H1 (cell line): ENCODE results near the gene VAT1. TPM values are rescaled to one million over a fixed set of nuclear protein-coding genes. Genes with fewer than 3 reads are reported as not detected.

Experiments used
- CTCF ChIA-PET: fragments of 300-600 bp; sonication (Branson Sonifier 250); formaldehyde crosslinking; loops from one replicate; lab custom pipeline; 2021; ENCODE audit not compliant: partially characterized antibody; lab: Charles Lee
- POLR2A ChIA-PET: fragments of 300-600 bp; sonication (Branson Sonifier 250); formaldehyde crosslinking; loops from one replicate; lab custom pipeline; 2021; ENCODE audit warnings: inconsistent platforms; ENCODE audit not compliant: partially characterized antibody; lab: Charles Lee
- DNase-seq, 2 experiments: peaks; one replicate each; pipeline versions ENCODE4 v3.0.0 to v3.0.0-alpha.2; 2010 to 2022; ENCODE audit warnings: low spot score in 2 of 2, low read depth in 1 of 2, mixed read lengths in 1 of 2
- FAIRE-seq: peaks from 2 replicates; lab custom pipeline; 2011; peaks lifted over from hg19 to GRCh38; lab: Jason Lieb, UNC
- H2AFZ ChIP-seq: 2 replicates; pipeline ENCODE4 v1.8.1; 2012; ENCODE audit warnings: low read length, inconsistent platforms
- H2AK5ac ChIP-seq: 2 replicates; pipeline ENCODE4 v1.6.1; 2013; ENCODE audit warnings: low read depth, low read length
- H2BK120ac ChIP-seq: replicated peaks from 2 replicates; pipeline ENCODE3; 2013; ENCODE audit warnings: low read depth, low read length, inconsistent platforms
- H2BK12ac ChIP-seq: 2 replicates; pipeline ENCODE4 v1.6.1; 2013; ENCODE audit warnings: low read depth, low read length
- H2BK15ac ChIP-seq: 2 replicates; pipeline ENCODE4 v1.6.1; 2013; ENCODE audit warnings: low read length
- H2BK20ac ChIP-seq: 2 replicates; pipeline ENCODE4 v1.6.1; 2013; ENCODE audit warnings: low read length
- H2BK5ac ChIP-seq: 2 replicates; pipeline ENCODE4 v1.6.1; 2013; ENCODE audit warnings: low read depth, low read length
- H3K14ac ChIP-seq: 2 replicates; pipeline ENCODE4 v1.6.1; 2013; ENCODE audit warnings: inconsistent platforms; ENCODE audit not compliant: insufficient read length
- H3K18ac ChIP-seq: 2 replicates; pipeline ENCODE4 v1.6.1; 2013; ENCODE audit warnings: low read length; ENCODE audit errors: extremely low read depth
- H3K23ac ChIP-seq: 2 replicates; pipeline ENCODE4 v1.6.1; 2013; ENCODE audit warnings: inconsistent platforms; ENCODE audit not compliant: insufficient read length
- H3K23me2 ChIP-seq: 2 replicates; pipeline ENCODE4 v1.6.1; 2013; ENCODE audit warnings: low read depth, low read length
- H3K27ac ChIP-seq: 2 replicates; pipeline ENCODE4 v1.6.1; 2011; ENCODE audit warnings: low read depth, low read length, inconsistent platforms
- H3K27me3 ChIP-seq, 4 experiments: replicated peaks in 1 of 4; 1 replicate in 1 of 4; 2 replicates in 3 of 4; pipeline versions ENCODE4 v1.6.1 to v1.8.1; 2011 to 2013; ENCODE audit warnings: low read length in 3 of 4, mild to moderate bottlenecking in 3 of 4, inconsistent platforms in 2 of 4, mixed read lengths in 2 of 4, moderate library complexity in 1 of 4; ENCODE audit not compliant: control insufficient read depth in 3 of 4, insufficient read depth in 3 of 4; ENCODE audit errors: extremely low read depth in 1 of 4
- H3K36me3 ChIP-seq, 4 experiments: 2 replicates each; pipeline versions ENCODE4 v1.6.1 to v1.8.1; 2011 to 2013; ENCODE audit warnings: mild to moderate bottlenecking in 4 of 4, low read length in 3 of 4, moderate library complexity in 2 of 4, control low read depth in 1 of 4, inconsistent platforms in 1 of 4; ENCODE audit not compliant: insufficient read depth in 4 of 4, control insufficient read depth in 2 of 4
- H3K4ac ChIP-seq: replicated peaks from 2 replicates; pipeline ENCODE3; 2013; ENCODE audit warnings: low read length, low read depth, mixed read lengths, inconsistent platforms; ENCODE audit not compliant: insufficient read length
- H3K4me1 ChIP-seq, 4 experiments: replicated peaks in 1 of 4; 1 replicate in 1 of 4; 2 replicates in 3 of 4; pipeline versions ENCODE4 v1.6.1 to v1.8.1; 2011 to 2013; ENCODE audit warnings: low read length in 3 of 4, inconsistent platforms in 2 of 4, mixed read lengths in 1 of 4; ENCODE audit not compliant: insufficient read depth in 4 of 4, control insufficient read depth in 3 of 4
- H3K4me2 ChIP-seq, 2 experiments: 2 replicates each; pipeline versions ENCODE4 v1.6.1 to v1.8.1; 2011 to 2013; ENCODE audit warnings: low read depth in 2 of 2, low read length in 2 of 2, control low read depth in 1 of 2, inconsistent platforms in 1 of 2, mild to moderate bottlenecking in 1 of 2; ENCODE audit not compliant: insufficient read depth in 1 of 2
- H3K4me3 ChIP-seq, 4 experiments: fragments of 200-600, 300-600 bp in 1 of 4; sonication (generic), shearing (Covaris generic), sonication (Bioruptor Twin) in 1 of 4; 2 replicates each; pipeline versions ENCODE4 v1.5.1 to v1.8.1; 2011 to 2016; ENCODE audit warnings: low read length in 4 of 4, low read depth in 3 of 4, control low read depth in 2 of 4, inconsistent platforms in 2 of 4, mild to moderate bottlenecking in 2 of 4, mixed read lengths in 1 of 4, moderate library complexity in 1 of 4; ENCODE audit not compliant: insufficient read depth in 2 of 4; ENCODE audit errors: extremely low read depth in 1 of 4
- H3K56ac ChIP-seq: replicated peaks from 2 replicates; pipeline ENCODE3; 2013; ENCODE audit warnings: low read depth, mild to moderate bottlenecking, mixed read lengths, low read length, inconsistent platforms; ENCODE audit not compliant: insufficient read length
- H3K79me1 ChIP-seq: 2 replicates; pipeline ENCODE4 v1.6.1; 2013; ENCODE audit warnings: low read depth, low read length, control low read depth
- H3K79me2 ChIP-seq, 2 experiments: 2 replicates each; pipeline versions ENCODE4 v1.6.1 to v1.8.1; 2012 to 2013; ENCODE audit warnings: low read length in 2 of 2, mild to moderate bottlenecking in 2 of 2, inconsistent platforms in 1 of 2; ENCODE audit not compliant: insufficient read depth in 2 of 2, control insufficient read depth in 1 of 2
- H3K9ac ChIP-seq, 4 experiments: replicated peaks in 1 of 4; 1 replicate in 1 of 4; 2 replicates in 3 of 4; pipeline versions ENCODE4 v1.6.1 to v1.8.1; 2011 to 2013; ENCODE audit warnings: low read depth in 3 of 4, low read length in 3 of 4, control low read depth in 2 of 4, mild to moderate bottlenecking in 2 of 4, moderate library complexity in 2 of 4, inconsistent platforms in 1 of 4; ENCODE audit errors: extremely low read depth in 1 of 4
- H3K9me3 ChIP-seq, 2 experiments: 2 replicates each; pipeline versions ENCODE4 v1.6.1 to v1.8.1; 2012 to 2013; ENCODE audit warnings: mild to moderate bottlenecking in 2 of 2, moderate library complexity in 2 of 2, control low read depth in 1 of 2, inconsistent platforms in 1 of 2, low read depth in 1 of 2, low read length in 1 of 2, mixed read lengths in 1 of 2; ENCODE audit not compliant: insufficient read depth in 2 of 2
- H4K20me1 ChIP-seq, 2 experiments: replicated peaks in 1 of 2; 2 replicates each; pipeline versions ENCODE3 to v1.8.1; 2011 to 2013; ENCODE audit warnings: inconsistent platforms in 2 of 2, low read length in 2 of 2, mild to moderate bottlenecking in 1 of 2; ENCODE audit not compliant: insufficient read depth in 2 of 2, control insufficient read depth in 1 of 2
- H4K5ac ChIP-seq: 2 replicates; pipeline ENCODE4 v1.6.1; 2013; ENCODE audit warnings: low read length, low read depth, mixed read lengths, inconsistent platforms; ENCODE audit not compliant: insufficient read length
- H4K8ac ChIP-seq: 2 replicates; pipeline ENCODE4 v1.8.0; 2013; ENCODE audit warnings: mild to moderate bottlenecking, moderate library complexity, low read length, inconsistent platforms; ENCODE audit not compliant: insufficient read depth; ENCODE audit errors: extremely low read depth
- H4K91ac ChIP-seq: replicated peaks from 2 replicates; pipeline ENCODE3; 2013; ENCODE audit warnings: low read length, mixed read lengths, inconsistent platforms; ENCODE audit not compliant: insufficient read length
- BACH1 ChIP-seq: IDR thresholded peaks from 2 replicates; pipeline ENCODE4 v1.6.1; 2012; ENCODE audit warnings: low read length, improper control_type of control experiment
- RXRA ChIP-seq: IDR thresholded peaks from 2 replicates; pipeline ENCODE4 v1.6.1; 2011; ENCODE audit warnings: low read depth, mild to moderate bottlenecking, low read length, moderate library complexity; ENCODE audit not compliant: insufficient read depth
- SAP30 ChIP-seq: fragments of 300-600 bp; sonication (generic); IDR thresholded peaks from 2 replicates; pipeline ENCODE4 v1.7.1; 2012; ENCODE audit warnings: low read length, moderate library complexity, mild to moderate bottlenecking, inconsistent platforms; ENCODE audit not compliant: insufficient read depth, insufficient replicate concordance
- WGBS, 2 experiments: shearing (Covaris generic) in 1 of 2; methylation state at CpG; one replicate each; pipeline versions ENCODE4 v1.1.6 to v1.1.7; 2013 to 2015; ENCODE audit warnings: low lambda C conversion rate in 2 of 2, mixed read lengths in 2 of 2, inconsistent platforms in 1 of 2, low coverage in 1 of 2, missing lambda C conversion rate in 1 of 2; ENCODE audit not compliant: insufficient replicate concordance in 2 of 2, insufficient coverage in 1 of 2, insufficient read length in 1 of 2; ENCODE audit errors: extremely low coverage in 1 of 2, missing lambda C conversion rate in 1 of 2; 5-methylcytosine and 5-hydroxymethylcytosine counted together
- polyA plus RNA-seq, 7 experiments: library from polyadenylated mRNA; depleted of rRNA in 3 of 7; stranded (reverse) in 5 of 7; unstranded in 2 of 7; fragments of >200 nt in 5 of 7; fragments of 200-250 nt in 2 of 7; gene quantifications; 1 replicate in 5 of 7; 2 replicates in 1 of 7; 4 replicates in 1 of 7; pipeline versions ENCODE4 v1.2.1 to v1.2.3, GENCODE V29; 2011 to 2013; ENCODE audit warnings: missing spikeins in 2 of 7, mixed read lengths in 2 of 7
- total RNA-seq: library from RNA; stranded (reverse); fragmentation: NEBNext Ultra II Directional; extraction: Animal tissue kit (Norgen Biotek cat#: 25700); gene quantifications from 2 replicates; pipeline ENCODE4 v1.2.1, GENCODE V29; 2021

Gene VAT1
- total and polyA plus RNA-seq, 2 of the 8 experiments (the other 6 are each of a cell fraction or from before 2014, with no cell fraction given), result 200 to 295 TPM

GRCh38 chr17:43039646-43040045, 17.5 kb upstream of the VAT1 start:
- no peak overlapping the region; the same call in 1 of the 2 replicates for H3K18ac ChIP-seq
- H3K9ac ChIP-seq, result no peak overlapping the region
- H3K9me3 ChIP-seq, result no peaks in the 10 kb centered on the region
- H2BK120ac ChIP-seq, result no peak overlapping the region
- peaks cover 2% of the 10 kb centered on the region; the same call in 1 of the 2 replicates for H3K23me2 ChIP-seq
- H2BK5ac ChIP-seq, result peak overlapping the region; percentile 29; the same call in 1 of the 2 replicates
- FAIRE-seq (no peak), DNase-seq (no peak)
- no peak overlapping the region for H2AFZ ChIP-seq
- no peaks in the 10 kb centered on the region for H3K36me3 ChIP-seq
- H4K91ac ChIP-seq, result peak overlapping the region; percentile 31
- H3K4me2 ChIP-seq, result no peak overlapping the region
- no peak overlapping the region for H4K5ac ChIP-seq
- H3K4me1 ChIP-seq, result peaks cover 4 to 47% (median 36%) of the 10 kb centered on the region in 4 experiments
- H3K79me2 ChIP-seq, result no peaks in the 10 kb centered on the region
- H3K4me3 ChIP-seq, result no peak overlapping the region
- no peak overlapping the region for H3K4ac ChIP-seq
- H2BK12ac ChIP-seq, result no peak overlapping the region; the same call in 1 of the 2 replicates
- no peak overlapping the region for H2AK5ac ChIP-seq
- no peak overlapping the region for H3K14ac ChIP-seq
- no peaks in the 10 kb centered on the region for H4K20me1 ChIP-seq
- H3K79me1 ChIP-seq, result no peaks in the 10 kb centered on the region
- ChIA-PET POLR2A (interaction anchor here (1.1 to 5.6 kb wide), 2 partner anchors 17 to 38 kb away, joined by 4 to 61 read pairs; partner anchors contain the start of genes RND2 and VAT1), CTCF (interaction anchor here (1.5 kb wide), 1 partner anchor 11 kb away, joined by 5 read pairs; no protein-coding TSS in a partner anchor)
- H4K8ac ChIP-seq, result no peak overlapping the region; the same call in 1 of the 2 replicates
- no peak overlapping the region for H3K23ac ChIP-seq
- no peak overlapping the region for H2BK15ac ChIP-seq
- H3K56ac ChIP-seq, result no peak overlapping the region
- H3K27ac ChIP-seq, result no peak overlapping the region
- WGBS, 2 experiments, result 94% methylated on average over 2 of the region's 2 CpGs; no CpG with 5 or more reads in 1 of the 2 experiments
- H3K27me3 ChIP-seq, result no peaks in the 10 kb centered on the region
- H2BK20ac ChIP-seq, result 0 out of 2 replicates have a peak overlapping the region, but pooled peaks have one; percentile 5
- TF ChIP-seq BACH1 (no peak), SAP30 (no peak), RXRA (no peak)
